Mucosa of descending colon (tissue), 3 donors: ENCODE results near the gene SLC9B2. TPM values are rescaled to one million over a fixed set of nuclear protein-coding genes. Genes with fewer than 3 reads are reported as not detected.

Source experiments
- ATAC-seq: fragments of 200-7000 bp; cut with Tn5 transposase; one replicate; pipeline ENCODE4 v1.9.1; 2020; ENCODE audit warnings: mild to moderate bottlenecking, moderate library complexity
- DNase-seq, 3 donors: peaks; one replicate each; pipeline ENCODE4 v3.0.0-alpha.2; 2020
- H3K36me3 ChIP-seq: fragments of 200-600 bp; one replicate; pipeline ENCODE4 v1.8.0; 2021; ENCODE audit warnings: low read depth, mild to moderate bottlenecking
- H3K4me1 ChIP-seq: fragments of 200-600 bp; one replicate; pipeline ENCODE4 v1.8.0; 2021; ENCODE audit warnings: low read depth, mild to moderate bottlenecking
- H3K4me3 ChIP-seq: fragments of 200-600 bp; one replicate; pipeline ENCODE4 v1.8.0; 2021; ENCODE audit warnings: mild to moderate bottlenecking
- H3K9me3 ChIP-seq: fragments of 200-600 bp; one replicate; pipeline ENCODE4 v1.8.0; 2021; ENCODE audit warnings: mild to moderate bottlenecking
- intact Hi-C, 2 donors: fragments of 100-400 bp; cut with DNase I in 1 of 2; cut with micrococcal nuclease in 1 of 2; formaldehyde crosslinking; loops; one replicate each; pipeline versions ENCODE4 v1.11.0 to v1.11.1; 2022; cut with DNase I, micrococcal nuclease
- total RNA-seq, 3 donors: library from RNA; stranded (reverse); fragmentation: NEBNext Ultra II Directional in 2 of 3; extraction: Animal tissue kit (Norgen Biotek cat#: 25700) in 2 of 3; gene quantifications; one replicate each; pipeline versions ENCODE4 v1.2.1 to v1.2.4, GENCODE V29; 2021 to 2023
- TF ChIP-seq, protein P1 (sequence below): fragments of 200-600 bp; IDR thresholded peaks from one replicate; pipeline ENCODE4 v1.8.0; 2022; ENCODE audit warnings: antibody characterized with exemption, mild to moderate bottlenecking
- donor health status: DM: no; HTN: no; CAD: no; lungs with moderate emphysema.
- donor health status: DM: no; HTN: no; CAD: no.
- donor health status: DM: no; HTN: yes; CAD: no.

Gene SLC9B2
- total RNA-seq, 3 donors from 2014 or later: 0.84 to 9.7 (median 2.9) TPM

DNA sequence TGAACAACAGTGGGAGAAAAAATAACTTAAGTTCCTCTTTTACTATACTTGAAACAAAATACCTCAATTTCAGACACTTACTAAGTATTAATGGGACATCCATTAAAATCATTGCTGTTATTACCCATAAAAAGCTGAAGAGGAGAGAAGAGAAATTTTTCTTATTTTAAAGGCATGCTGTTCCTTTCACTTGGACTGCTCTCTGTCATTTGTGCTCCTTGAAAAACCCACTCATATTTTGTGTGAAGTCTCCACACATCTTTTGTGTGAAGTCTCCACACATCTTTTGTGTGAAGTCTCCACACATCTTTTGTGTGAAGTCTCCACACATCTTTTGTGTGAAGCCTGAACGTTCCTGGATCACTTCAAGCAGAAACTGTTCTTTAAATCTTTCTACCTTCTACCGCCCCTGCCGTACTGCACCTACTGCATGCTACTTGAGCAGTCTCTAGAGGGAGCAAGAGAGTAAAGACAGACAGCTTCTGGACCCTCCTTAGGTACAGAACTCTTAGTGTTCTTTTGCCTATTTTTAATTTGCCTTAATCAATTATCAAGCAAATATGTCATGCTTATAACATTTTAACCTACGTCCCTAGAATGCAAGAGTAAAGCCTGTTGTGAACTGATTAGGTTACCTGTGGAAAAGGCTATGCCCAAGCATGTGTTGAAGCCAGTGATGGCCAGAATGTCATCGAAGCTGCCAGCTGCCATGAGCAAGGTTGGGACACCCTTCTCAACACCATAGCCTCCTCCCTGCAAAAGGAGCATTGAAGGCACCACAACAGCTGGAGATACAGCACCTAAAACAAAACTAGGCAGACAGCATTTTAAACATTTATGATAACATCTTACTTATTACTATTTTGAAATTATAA, 29.9 kb downstream of the SLC9B2 start:
- H3K4me1 ChIP-seq: no peaks in the 10 kb centered on the region
- intact Hi-C loops: no loop called here
- peak in 1 of 3 donors; percentile 28 for DNase-seq
- no peak overlapping the region for H3K4me3 ChIP-seq
- H3K36me3 ChIP-seq: no peaks in the 10 kb centered on the region
- TF ChIP-seq, protein P1, sequence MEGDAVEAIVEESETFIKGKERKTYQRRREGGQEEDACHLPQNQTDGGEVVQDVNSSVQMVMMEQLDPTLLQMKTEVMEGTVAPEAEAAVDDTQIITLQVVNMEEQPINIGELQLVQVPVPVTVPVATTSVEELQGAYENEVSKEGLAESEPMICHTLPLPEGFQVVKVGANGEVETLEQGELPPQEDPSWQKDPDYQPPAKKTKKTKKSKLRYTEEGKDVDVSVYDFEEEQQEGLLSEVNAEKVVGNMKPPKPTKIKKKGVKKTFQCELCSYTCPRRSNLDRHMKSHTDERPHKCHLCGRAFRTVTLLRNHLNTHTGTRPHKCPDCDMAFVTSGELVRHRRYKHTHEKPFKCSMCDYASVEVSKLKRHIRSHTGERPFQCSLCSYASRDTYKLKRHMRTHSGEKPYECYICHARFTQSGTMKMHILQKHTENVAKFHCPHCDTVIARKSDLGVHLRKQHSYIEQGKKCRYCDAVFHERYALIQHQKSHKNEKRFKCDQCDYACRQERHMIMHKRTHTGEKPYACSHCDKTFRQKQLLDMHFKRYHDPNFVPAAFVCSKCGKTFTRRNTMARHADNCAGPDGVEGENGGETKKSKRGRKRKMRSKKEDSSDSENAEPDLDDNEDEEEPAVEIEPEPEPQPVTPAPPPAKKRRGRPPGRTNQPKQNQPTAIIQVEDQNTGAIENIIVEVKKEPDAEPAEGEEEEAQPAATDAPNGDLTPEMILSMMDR: peak; percentile 43
- no peaks in the 10 kb centered on the region for H3K9me3 ChIP-seq
- peak; percentile 80 for ATAC-seq

- TF ChIP-seq, protein P1: no peak
- ATAC-seq (no peak), DNase-seq (no peak)
- no peaks in the 10 kb centered on the region for H3K9me3 ChIP-seq
- no peaks in the 10 kb centered on the region for H3K4me1 ChIP-seq
- intact Hi-C loops: no loop called here
- H3K36me3 ChIP-seq: no peaks in the 10 kb centered on the region
- H3K4me3 ChIP-seq: no peak overlapping the region
Observed at GRCh38 chr4:103044183-103044582, 32.4 kb downstream of the SLC9B2 start.

DNA sequence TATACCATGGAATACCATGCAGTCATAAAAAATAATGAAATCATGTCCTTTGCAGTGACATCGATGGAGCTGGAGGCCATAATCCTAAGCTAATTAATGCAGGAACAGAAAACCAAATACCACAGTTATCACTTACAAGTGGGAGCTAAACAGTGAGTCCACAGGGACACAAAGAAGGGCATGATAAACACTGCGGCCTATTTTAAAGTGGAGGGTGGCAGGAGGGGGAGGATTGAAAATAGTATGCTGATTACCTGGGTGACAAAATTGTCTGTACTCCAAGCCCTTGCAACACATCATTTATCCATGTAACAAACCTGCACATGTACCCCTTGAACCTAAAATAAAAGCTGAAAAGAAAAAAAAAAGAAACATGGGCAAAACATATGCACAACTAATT, 40.4 kb downstream of the SLC9B2 start:
- DNase-seq (no peak), ATAC-seq (no peak)
- no peaks in the 10 kb centered on the region for H3K36me3 ChIP-seq
- intact Hi-C loops: no loop called here
- no peaks in the 10 kb centered on the region for H3K4me1 ChIP-seq
- TF ChIP-seq, protein P1: no peak
- no peak overlapping the region for H3K4me3 ChIP-seq
- H3K9me3 ChIP-seq: no peaks in the 10 kb centered on the region

GRCh38 chr4:103032574-103032973, 44.0 kb downstream of the SLC9B2 start:
- intact Hi-C loops: no loop called here
- H3K4me3 ChIP-seq: no peak overlapping the region
- H3K36me3 ChIP-seq: no peaks in the 10 kb centered on the region
- TF ChIP-seq, protein P1: no peak
- H3K9me3 ChIP-seq: no peaks in the 10 kb centered on the region
- DNase-seq (peak in 1 of 3 donors; percentile 19), ATAC-seq (peak; percentile 72)
- no peaks in the 10 kb centered on the region for H3K4me1 ChIP-seq

DNA sequence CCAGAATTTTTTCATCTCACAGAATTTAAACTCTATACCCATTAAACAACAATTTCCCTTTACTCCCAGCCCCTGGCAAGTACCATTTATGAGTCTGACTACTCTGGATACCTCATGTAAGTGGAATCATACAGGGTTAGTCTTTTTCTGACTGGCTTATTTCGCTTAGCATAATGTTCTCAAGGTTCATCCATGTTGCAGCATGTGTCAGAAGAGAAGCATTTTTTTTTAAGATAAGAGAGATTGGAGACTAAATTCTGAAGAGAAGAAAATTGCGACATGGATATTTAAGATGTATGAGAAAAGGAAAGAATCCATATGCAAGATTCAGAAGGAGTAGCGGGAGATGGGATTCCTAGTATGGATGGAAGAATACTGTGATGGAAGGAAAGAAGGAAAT, 45.8 kb downstream of the SLC9B2 start:
- Histone ChIP-seq H3K4me1 (no peaks in the 10 kb centered on the region), H3K36me3 (no peaks in the 10 kb centered on the region), H3K4me3 (no peak overlapping the region), H3K9me3 (no peaks in the 10 kb centered on the region)
- ATAC-seq (no peak), DNase-seq (no peak)
- intact Hi-C loops: no loop called here
- TF ChIP-seq, protein P1: no peak
